ENCODE measurements around the gene GPR63.

GPR63 gene

GRCh38 chr6:96784650-96785049, 52.6 kb downstream of the GPR63 start:
- no peak overlapping the region for H3K4me2 ChIP-seq (ENCODE audit: insufficient read depth, low read length, poor library complexity, severe bottlenecking)
- H2BK5ac ChIP-seq (ENCODE audit: low read length): no peak overlapping the region
- no peak overlapping the region for H3K9ac ChIP-seq (ENCODE audit: low read depth, low read length, poor library complexity)
- DNase-seq (ENCODE audit: low spot score): no peak
- no peak overlapping the region for H3K27ac ChIP-seq (replicated peaks; ENCODE audit: low read length)
- WGBS, 2 donors (ENCODE audit: extremely low coverage in 2 of 2, insufficient read length in 2 of 2, insufficient replicate concordance in 1 of 2): no CpG with 5 or more reads among the region's 3 CpGs
- H3K4me3 ChIP-seq (ENCODE audit: low read length in 2 of 2): no peak overlapping the region
- no peaks in the 10 kb centered on the region for H3K4me1 ChIP-seq (ENCODE audit: control insufficient read depth in 2 of 2, insufficient read depth in 1 of 2, low read depth in 1 of 2, low read length in 2 of 2)
- no peak overlapping the region for H3K14ac ChIP-seq (ENCODE audit: low read length)
- H3K18ac ChIP-seq (ENCODE audit: low read length): no peak overlapping the region
- no peak overlapping the region for H4K91ac ChIP-seq (ENCODE audit: low read depth, low read length, poor library complexity)
- H3K79me1 ChIP-seq (ENCODE audit: low read depth, low read length): no peaks in the 10 kb centered on the region
- no peak overlapping the region for H2BK120ac ChIP-seq (ENCODE audit: low read depth, low read length)
- no peaks in the 10 kb centered on the region for H3K36me3 ChIP-seq (replicated peaks in 1 of 2; ENCODE audit: control insufficient read depth in 2 of 2, insufficient read depth in 2 of 2, low read length in 2 of 2)
- H3K9me3 ChIP-seq (replicated peaks in 1 of 2; ENCODE audit: control insufficient read depth in 2 of 2, insufficient read depth in 1 of 2, low read depth in 1 of 2, low read length in 2 of 2): no peaks in the 10 kb centered on the region
- H2BK12ac ChIP-seq (ENCODE audit: low read length): no peak overlapping the region
- no peak overlapping the region for H2AFZ ChIP-seq (ENCODE audit: low read length)
- no peak overlapping the region for H3K4ac ChIP-seq (ENCODE audit: low read length)
- H2BK15ac ChIP-seq (ENCODE audit: low read length): no peak overlapping the region
- no peak overlapping the region for H2AK5ac ChIP-seq (ENCODE audit: low read depth, low read length)
- no peaks in the 10 kb centered on the region for H3K27me3 ChIP-seq (ENCODE audit: control insufficient read depth in 3 of 3, insufficient read depth in 3 of 3, low read depth in 1 of 3, low read length in 3 of 3)
- H3K23ac ChIP-seq (ENCODE audit: low read depth, low read length, poor library complexity): no peak overlapping the region
- no peak overlapping the region for H4K8ac ChIP-seq (ENCODE audit: low read depth, low read length)

- H3K4me1 ChIP-seq (ENCODE audit: control insufficient read depth in 2 of 2, insufficient read depth in 1 of 2, low read depth in 1 of 2, low read length in 2 of 2): no peaks in the 10 kb centered on the region
- no peak overlapping the region for H4K91ac ChIP-seq (ENCODE audit: low read depth, low read length, poor library complexity)
- H3K23ac ChIP-seq (ENCODE audit: low read depth, low read length, poor library complexity): no peak overlapping the region
- H2BK5ac ChIP-seq (ENCODE audit: low read length): no peak overlapping the region
- H3K14ac ChIP-seq (ENCODE audit: low read length): no peak overlapping the region
- no peak overlapping the region for H3K4ac ChIP-seq (ENCODE audit: low read length)
- no peak overlapping the region for H2BK120ac ChIP-seq (ENCODE audit: low read depth, low read length)
- no peak overlapping the region for H2AK5ac ChIP-seq (ENCODE audit: low read depth, low read length)
- no peak overlapping the region for H2BK12ac ChIP-seq (ENCODE audit: low read length)
- no peak overlapping the region for H2BK15ac ChIP-seq (ENCODE audit: low read length)
- WGBS, 2 donors (ENCODE audit: extremely low coverage in 2 of 2, insufficient read length in 2 of 2, insufficient replicate concordance in 1 of 2): no CpG with 5 or more reads among the region's 2 CpGs
- no peak overlapping the region for H3K4me3 ChIP-seq (ENCODE audit: low read length in 2 of 2)
- H2AFZ ChIP-seq (ENCODE audit: low read length): no peak overlapping the region
- no peaks in the 10 kb centered on the region for H3K9me3 ChIP-seq (replicated peaks in 1 of 2; ENCODE audit: control insufficient read depth in 2 of 2, insufficient read depth in 1 of 2, low read depth in 1 of 2, low read length in 2 of 2)
- H3K27ac ChIP-seq (replicated peaks; ENCODE audit: low read length): no peak overlapping the region
- no peak overlapping the region for H3K9ac ChIP-seq (ENCODE audit: low read depth, low read length, poor library complexity)
- no peak overlapping the region for H4K8ac ChIP-seq (ENCODE audit: low read depth, low read length)
- no peak for DNase-seq (ENCODE audit: low spot score)
- H3K79me1 ChIP-seq (ENCODE audit: low read depth, low read length): no peaks in the 10 kb centered on the region
- H3K18ac ChIP-seq (ENCODE audit: low read length): no peak overlapping the region
- no peak overlapping the region for H3K4me2 ChIP-seq (ENCODE audit: insufficient read depth, low read length, poor library complexity, severe bottlenecking)
- H3K27me3 ChIP-seq (ENCODE audit: control insufficient read depth in 3 of 3, insufficient read depth in 3 of 3, low read depth in 1 of 3, low read length in 3 of 3): no peaks in the 10 kb centered on the region
- no peaks in the 10 kb centered on the region for H3K36me3 ChIP-seq (replicated peaks in 1 of 2; ENCODE audit: control insufficient read depth in 2 of 2, insufficient read depth in 2 of 2, low read length in 2 of 2)
Measured at GRCh38 chr6:96783307-96783706, 54.0 kb downstream of the GPR63 start.

GRCh38 chr6:96781557-96781956, 55.7 kb downstream of the GPR63 start:
- no peaks in the 10 kb centered on the region for H3K9me3 ChIP-seq (replicated peaks in 1 of 2; ENCODE audit: control insufficient read depth in 2 of 2, insufficient read depth in 1 of 2, low read depth in 1 of 2, low read length in 2 of 2)
- no peak overlapping the region for H2AFZ ChIP-seq (ENCODE audit: low read length)
- H4K91ac ChIP-seq (ENCODE audit: low read depth, low read length, poor library complexity): no peak overlapping the region
- H3K4me2 ChIP-seq (ENCODE audit: insufficient read depth, low read length, poor library complexity, severe bottlenecking): no peak overlapping the region
- no peak overlapping the region for H3K18ac ChIP-seq (ENCODE audit: low read length)
- H3K27ac ChIP-seq (replicated peaks; ENCODE audit: low read length): no peak overlapping the region
- WGBS, 2 donors (ENCODE audit: extremely low coverage in 2 of 2, insufficient read length in 2 of 2, insufficient replicate concordance in 1 of 2): no CpG with 5 or more reads among the region's 1 CpG
- no peaks in the 10 kb centered on the region for H3K27me3 ChIP-seq (ENCODE audit: control insufficient read depth in 3 of 3, insufficient read depth in 3 of 3, low read depth in 1 of 3, low read length in 3 of 3)
- H2BK120ac ChIP-seq (ENCODE audit: low read depth, low read length): no peak overlapping the region
- H3K4ac ChIP-seq (ENCODE audit: low read length): no peak overlapping the region
- no peak overlapping the region for H4K8ac ChIP-seq (ENCODE audit: low read depth, low read length)
- H3K14ac ChIP-seq (ENCODE audit: low read length): no peak overlapping the region
- no peaks in the 10 kb centered on the region for H3K79me1 ChIP-seq (ENCODE audit: low read depth, low read length)
- no peak for DNase-seq (ENCODE audit: low spot score)
- H2BK12ac ChIP-seq (ENCODE audit: low read length): no peak overlapping the region
- no peak overlapping the region for H2AK5ac ChIP-seq (ENCODE audit: low read depth, low read length)
- H3K4me3 ChIP-seq (ENCODE audit: low read length in 2 of 2): no peak overlapping the region
- no peaks in the 10 kb centered on the region for H3K4me1 ChIP-seq (ENCODE audit: control insufficient read depth in 2 of 2, insufficient read depth in 1 of 2, low read depth in 1 of 2, low read length in 2 of 2)
- H2BK5ac ChIP-seq (ENCODE audit: low read length): no peak overlapping the region
- no peaks in the 10 kb centered on the region for H3K36me3 ChIP-seq (replicated peaks in 1 of 2; ENCODE audit: control insufficient read depth in 2 of 2, insufficient read depth in 2 of 2, low read length in 2 of 2)
- no peak overlapping the region for H3K9ac ChIP-seq (ENCODE audit: low read depth, low read length, poor library complexity)
- no peak overlapping the region for H2BK15ac ChIP-seq (ENCODE audit: low read length)
- H3K23ac ChIP-seq (ENCODE audit: low read depth, low read length, poor library complexity): no peak overlapping the region

- Histone ChIP-seq H2BK120ac (ENCODE audit: low read depth, low read length) (no peak overlapping the region), H2AFZ (ENCODE audit: low read length) (no peak overlapping the region), H3K4me2 (ENCODE audit: insufficient read depth, low read length, poor library complexity, severe bottlenecking) (no peak overlapping the region), H3K79me1 (ENCODE audit: low read depth, low read length) (no peaks in the 10 kb centered on the region), H2AK5ac (ENCODE audit: low read depth, low read length) (no peak overlapping the region), H2BK15ac (ENCODE audit: low read length) (no peak overlapping the region), H3K27ac (replicated peaks; ENCODE audit: low read length) (no peak overlapping the region), H3K4me3 (ENCODE audit: low read length in 2 of 2) (no peak overlapping the region), H3K9me3 (replicated peaks in 1 of 2; ENCODE audit: control insufficient read depth in 2 of 2, insufficient read depth in 1 of 2, low read depth in 1 of 2, low read length in 2 of 2) (no peaks in the 10 kb centered on the region), H3K36me3 (replicated peaks in 1 of 2; ENCODE audit: control insufficient read depth in 2 of 2, insufficient read depth in 2 of 2, low read length in 2 of 2) (no peaks in the 10 kb centered on the region), H3K14ac (ENCODE audit: low read length) (no peak overlapping the region), H3K18ac (ENCODE audit: low read length) (no peak overlapping the region), H3K4ac (ENCODE audit: low read length) (no peak overlapping the region), H4K91ac (ENCODE audit: low read depth, low read length, poor library complexity) (no peak overlapping the region), H4K8ac (ENCODE audit: low read depth, low read length) (no peak overlapping the region), H2BK12ac (ENCODE audit: low read length) (no peak overlapping the region), H2BK5ac (ENCODE audit: low read length) (no peak overlapping the region), H3K27me3 (ENCODE audit: control insufficient read depth in 3 of 3, insufficient read depth in 3 of 3, low read depth in 1 of 3, low read length in 3 of 3) (no peaks in the 10 kb centered on the region), H3K23ac (ENCODE audit: low read depth, low read length, poor library complexity) (no peak overlapping the region), H3K4me1 (ENCODE audit: control insufficient read depth in 2 of 2, insufficient read depth in 1 of 2, low read depth in 1 of 2, low read length in 2 of 2) (no peaks in the 10 kb centered on the region), H3K9ac (ENCODE audit: low read depth, low read length, poor library complexity) (no peak overlapping the region)
- WGBS, 2 donors (ENCODE audit: extremely low coverage in 2 of 2, insufficient read length in 2 of 2, insufficient replicate concordance in 1 of 2): no CpG with 5 or more reads among the region's 4 CpGs
- no peak for DNase-seq (ENCODE audit: low spot score)
Measured at GRCh38 chr6:96777113-96777512, 60.2 kb downstream of the GPR63 start.
